ENCODE results near the gene REXO5.

GRCh38 chr16:20853143-20853542 is 46.8 kb downstream of the REXO5 start:
- no peak for TF ChIP-seq ZBTB21 (CRISPR knock-in tag; IDR thresholded peaks at IDR 0.05; ENCODE audit: borderline replicate concordance)
- TF ChIP-seq CTCF (IDR thresholded peaks at IDR 0.05): no peak
- no peak for TF ChIP-seq NR1H2 (CRISPR knock-in tag; IDR thresholded peaks at IDR 0.05)
- no peak for TF ChIP-seq ZBTB43 (CRISPR knock-in tag; IDR thresholded peaks at IDR 0.05)
- TF ChIP-seq NR2C2 (CRISPR knock-in tag; IDR thresholded peaks at IDR 0.05): no peak
- TF ChIP-seq E2F1 (CRISPR knock-in tag; IDR thresholded peaks at IDR 0.05): no peak
- no peak for TF ChIP-seq ZSCAN18 (CRISPR knock-in tag; IDR thresholded peaks at IDR 0.05)
- TF ChIP-seq RORB (CRISPR knock-in tag; IDR thresholded peaks at IDR 0.05): no peak
